DLD1 (cell line): Measurements from ENCODE around the gene ZNF577.
"Not testable (repeated sequence)": the region's sequence is repeated elsewhere in the genome, so short reads cannot be mapped to it uniquely, and the experiment has no call there.

Source experiments
- in situ Hi-C: cut with HindIII; loops from 2 replicates; pipeline ENCODE4 v1.10.0; 2017; ENCODE audit warnings: low sequenced_read_pairs

The ZNF577 gene

GRCh38 chr19:51887522-51888498 is at the start of gene ZNF577:
Gene ZNF577 (minus strand): TSS chr19:51887951. CDS start chr19:51880382, 7,569 bp downstream.
- in situ Hi-C loops, result no loop called here

- in situ Hi-C loops, result no loop called here
Measured at GRCh38 chr19:51931921-51932320, 44.2 kb upstream of the ZNF577 start.

- in situ Hi-C loops, result no loop called here
Measured at GRCh38 chr19:51927859-51928258, 40.1 kb upstream of the ZNF577 start.

- in situ Hi-C loops, result no loop called here
Measured at GRCh38 chr19:51926784-51927741, 39.3 kb upstream of the ZNF577 start, which contains the start of gene ZNF613. Gene ZNF613 (plus strand): TSS chr19:51927472. CDS start chr19:51936221, 8,749 bp downstream.

- in situ Hi-C loops, result no loop called here
Measured at GRCh38 chr19:51926426-51926783, 38.7 kb upstream of the ZNF577 start.

GRCh38 chr19:51921949-51922348 is 34.2 kb upstream of the ZNF577 start:
- in situ Hi-C loops, result no loop called here

- in situ Hi-C loops, result no loop called here
Measured at GRCh38 chr19:51919606-51920005, 31.9 kb upstream of the ZNF577 start.

- in situ Hi-C loops, result no loop called here
Measured at GRCh38 chr19:51916167-51916566, 28.4 kb upstream of the ZNF577 start.

- in situ Hi-C loops, result no loop called here
Measured at GRCh38 chr19:51915324-51915867, 27.6 kb upstream of the ZNF577 start.

GRCh38 chr19:51907981-51908380 is 20.2 kb upstream of the ZNF577 start:
- in situ Hi-C loops, result not testable (repeated sequence)

GRCh38 chr19:51906108-51906507 is 18.4 kb upstream of the ZNF577 start:
- in situ Hi-C loops, result not testable (repeated sequence)

GRCh38 chr19:51905639-51906038 is 17.9 kb upstream of the ZNF577 start:
- in situ Hi-C loops, result not testable (repeated sequence)

- in situ Hi-C loops, result no loop called here
Measured at GRCh38 chr19:51905206-51905605, 17.5 kb upstream of the ZNF577 start.

GRCh38 chr19:51904331-51905165 is 16.8 kb upstream of the ZNF577 start, which contains the start of gene ZNF649:
Gene ZNF649 (minus strand): TSS chr19:51905017. CDS start chr19:51900107, 4,910 bp downstream.
- in situ Hi-C loops, result no loop called here

GRCh38 chr19:51903192-51903591 is 15.4 kb upstream of the ZNF577 start:
- in situ Hi-C loops, result no loop called here

- in situ Hi-C loops, result no loop called here
Measured at GRCh38 chr19:51901860-51902259, 14.1 kb upstream of the ZNF577 start.

- in situ Hi-C loops, result no loop called here
Measured at GRCh38 chr19:51891193-51891747, 3.5 kb upstream of the ZNF577 start.

- in situ Hi-C loops, result no loop called here
Measured at GRCh38 chr19:51889934-51890333, 2.2 kb upstream of the ZNF577 start.

GRCh38 chr19:51884713-51885112 is 3.0 kb downstream of the ZNF577 start:
- in situ Hi-C loops, result no loop called here

GRCh38 chr19:51882518-51882917 is 5.2 kb downstream of the ZNF577 start:
- in situ Hi-C loops, result no loop called here
